GM12892 (cell line): ENCODE measurements around the gene LILRA2.
A peak's percentile ranks its signal among the peaks of the same experiment; 100 is the strongest.

Experiments
- DNase-seq: peaks from one replicate; pipeline ENCODE4 v3.0.0; 2011; ENCODE audit not compliant: insufficient read length
- FAIRE-seq: peaks from 2 replicates; lab custom pipeline; 2011; peaks lifted over from hg19 to GRCh38; lab: Jason Lieb, UNC
- POLR2A ChIP-seq: IDR thresholded peaks from 2 replicates; pipeline ENCODE4 v1.6.1; 2011; ENCODE audit warnings: low read depth, low read length, control low read depth
- POLR2AphosphoS5 ChIP-seq: IDR thresholded peaks from 2 replicates; pipeline ENCODE4 v1.6.1; 2011; ENCODE audit warnings: low read depth, low read length, control low read depth
- TAF1 ChIP-seq: IDR thresholded peaks from 2 replicates; pipeline ENCODE4 v1.6.1; 2011; ENCODE audit warnings: low read depth, mild to moderate bottlenecking, control low read depth, low read length, borderline replicate concordance

The LILRA2 gene

GRCh38 chr19:54600212-54600611 lies 26.6 kb downstream of the LILRA2 start:
- no peak for FAIRE-seq
- no peak for TF ChIP-seq POLR2A
- no peak for DNase-seq

- TF ChIP-seq TAF1 (no peak), POLR2A (no peak), POLR2AphosphoS5 (no peak)
- FAIRE-seq (peak; percentile 87), DNase-seq (no peak)
Measured at GRCh38 chr19:54606230-54606629, 32.6 kb downstream of the LILRA2 start.

- FAIRE-seq, result no peak
- TF ChIP-seq POLR2AphosphoS5 (no peak), TAF1 (no peak), POLR2A (peak; percentile 15; the same call in 1 of the 2 replicates)
- no peak for DNase-seq
Measured at GRCh38 chr19:54606891-54607784, 33.5 kb downstream of the LILRA2 start.

GRCh38 chr19:54607785-54608150 lies 34.2 kb downstream of the LILRA2 start:
- FAIRE-seq (no peak), DNase-seq (no peak)
- no peak for TF ChIP-seq POLR2AphosphoS5
- TF ChIP-seq POLR2A, result no peak
- no peak for TF ChIP-seq TAF1

GRCh38 chr19:54608205-54608604 lies 34.6 kb downstream of the LILRA2 start:
- TF ChIP-seq POLR2A (no peak), POLR2AphosphoS5 (no peak), TAF1 (no peak)
- no peak for DNase-seq
- no peak for FAIRE-seq

- DNase-seq (no peak), FAIRE-seq (no peak)
- TF ChIP-seq TAF1 (no peak), POLR2AphosphoS5 (no peak), POLR2A (no peak)
Measured at GRCh38 chr19:54608792-54609191, 35.2 kb downstream of the LILRA2 start.

GRCh38 chr19:54609356-54609791 lies 35.8 kb downstream of the LILRA2 start:
- no peak for FAIRE-seq
- TF ChIP-seq TAF1, result no peak
- TF ChIP-seq POLR2AphosphoS5, result no peak
- no peak for TF ChIP-seq POLR2A
- DNase-seq, result no peak

GRCh38 chr19:54612428-54612827 lies 38.8 kb downstream of the LILRA2 start:
- FAIRE-seq (no peak), DNase-seq (no peak)

GRCh38 chr19:54614726-54615125 lies 41.1 kb downstream of the LILRA2 start:
- DNase-seq, result no peak
- no peak for FAIRE-seq
- TF ChIP-seq TAF1 (no peak), POLR2A (no peak), POLR2AphosphoS5 (no peak)

More at GRCh38 chr19:54612428-54612827, 38.8 kb downstream of the LILRA2 start:
- TF ChIP-seq POLR2A (no peak), POLR2AphosphoS5 (no peak), TAF1 (no peak)

- FAIRE-seq, result peak; percentile 76
- DNase-seq, result no peak
- TF ChIP-seq POLR2AphosphoS5 (no peak), POLR2A (no peak), TAF1 (no peak)
Measured at GRCh38 chr19:54616057-54616456, 42.5 kb downstream of the LILRA2 start.

- peak; percentile 99 for FAIRE-seq
- DNase-seq, result no peak
- TF ChIP-seq TAF1, result no peak
- peak; percentile 73 for TF ChIP-seq POLR2AphosphoS5
- TF ChIP-seq POLR2A, result peak; percentile 75; the same call in 1 of the 2 replicates
Measured at GRCh38 chr19:54616821-54617560, 43.4 kb downstream of the LILRA2 start.

GRCh38 chr19:54620464-54620863 lies 46.9 kb downstream of the LILRA2 start:
- FAIRE-seq (peak; percentile 38), DNase-seq (no peak)
- TF ChIP-seq POLR2A (no peak), TAF1 (no peak), POLR2AphosphoS5 (no peak)
